ENCODE measurements around the gene CREBL2. TPM values are rescaled to one million over a fixed set of nuclear protein-coding genes. Genes with fewer than 3 reads are reported as not detected.
"Not testable (repeated sequence)": the region's sequence is repeated elsewhere in the genome, so short reads cannot be mapped to it uniquely, and the experiment has no call there.

Gene CREBL2, protein sequence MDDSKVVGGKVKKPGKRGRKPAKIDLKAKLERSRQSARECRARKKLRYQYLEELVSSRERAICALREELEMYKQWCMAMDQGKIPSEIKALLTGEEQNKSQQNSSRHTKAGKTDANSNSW
- total RNA-seq (2014; rRNA removed; shearing (Covaris generic); ENCODE audit: low replicate concordance) = 9.6 and 16.0 TPM in 2 replicates

DNA sequence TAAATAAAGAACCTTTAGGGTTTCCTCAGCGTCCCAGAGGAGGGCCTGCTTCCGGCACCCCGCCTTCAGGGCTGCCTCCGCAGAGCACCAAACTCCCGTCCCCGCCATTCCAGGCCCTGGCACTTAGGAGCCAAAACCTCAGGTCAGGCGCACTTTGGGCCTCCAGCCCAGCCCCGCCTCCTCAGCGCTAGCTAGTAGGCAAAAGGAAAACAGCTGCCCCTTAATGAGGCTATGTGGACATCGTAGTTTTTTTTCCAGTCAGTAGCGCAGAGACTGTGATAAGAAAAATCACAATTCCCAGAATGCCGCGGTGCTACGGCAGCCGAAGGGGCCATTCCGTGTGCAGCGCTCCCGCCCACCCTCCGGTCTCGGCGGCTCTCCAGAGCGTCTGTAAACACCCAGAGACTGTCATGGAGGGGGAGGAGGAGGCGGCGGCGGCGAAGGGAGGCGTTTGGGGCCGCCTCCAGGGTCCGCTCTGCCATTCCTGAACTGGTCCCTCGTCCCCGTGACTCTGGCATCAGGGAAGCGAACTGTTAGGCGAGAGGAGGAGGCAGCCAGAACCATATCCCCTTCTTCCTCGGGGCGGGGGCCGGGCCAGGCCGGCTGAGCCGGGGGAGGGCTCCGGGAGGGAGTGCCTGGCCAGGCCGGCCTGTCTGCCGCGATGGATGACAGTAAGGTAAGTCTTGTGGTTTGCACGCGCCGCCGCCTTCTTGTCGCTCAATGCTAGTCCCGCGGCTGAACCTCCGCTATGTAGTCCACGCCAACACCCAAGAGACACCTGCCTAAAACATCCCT lies at the start of gene CREBL2:
Gene CREBL2, plus strand, starts transcription at position 365 of the 795 bp plus-strand sequence. Its CDS starts 297 bp downstream, at position 662.
- peak; percentile 99 for DNase-seq (ENCODE audit: low read depth)
- in situ Hi-C loops (cut with HindIII; ENCODE audit: low pct_unique_long_range_greater_than_20kb, low sequenced_read_pairs) = no loop called here

DNA sequence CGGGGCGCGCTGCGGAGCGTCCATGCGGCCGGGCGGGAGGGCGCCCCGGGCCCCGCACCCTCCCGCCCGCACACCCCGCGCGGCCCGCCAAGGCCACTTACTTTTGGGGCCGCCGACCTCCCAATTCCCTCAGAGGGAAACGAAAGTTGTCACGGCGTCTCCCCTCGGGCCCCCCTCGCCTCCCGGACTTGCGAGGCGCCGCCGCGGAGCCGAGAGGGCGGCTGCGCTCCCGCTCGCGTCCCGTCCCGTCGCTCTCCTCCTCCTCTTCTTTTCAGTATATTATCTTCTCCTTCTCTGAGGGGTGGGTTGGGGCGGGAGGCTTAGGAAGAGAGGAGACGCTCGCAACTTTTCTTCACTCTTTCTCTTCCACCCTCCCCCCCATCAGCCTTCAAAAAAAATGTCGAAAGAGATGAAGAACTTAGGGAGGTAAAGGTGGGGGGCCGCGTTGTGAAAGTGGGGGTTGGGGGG lies 49.6 kb upstream of the CREBL2 start:
- DNase-seq (ENCODE audit: low read depth) = peak; percentile 37
- in situ Hi-C loops (cut with HindIII; ENCODE audit: low pct_unique_long_range_greater_than_20kb, low sequenced_read_pairs) = no loop called here

- in situ Hi-C loops (cut with HindIII; ENCODE audit: low pct_unique_long_range_greater_than_20kb, low sequenced_read_pairs) = no loop called here
- DNase-seq (ENCODE audit: low read depth) = peak; percentile 96
These were observed 49.0 kb upstream of the CREBL2 start, which contains the start of gene DUSP16 for GRCh38 chr12:12562585-12563261. DUSP16 (minus strand) TSS chr12:12562863; CDS start chr12:12521098, 41,765 bp downstream.

GRCh38 chr12:12563290-12563928 lies 48.3 kb upstream of the CREBL2 start:
- DNase-seq (ENCODE audit: low read depth) = peak; percentile 32
- in situ Hi-C loops (cut with HindIII; ENCODE audit: low pct_unique_long_range_greater_than_20kb, low sequenced_read_pairs) = no loop called here

DNA sequence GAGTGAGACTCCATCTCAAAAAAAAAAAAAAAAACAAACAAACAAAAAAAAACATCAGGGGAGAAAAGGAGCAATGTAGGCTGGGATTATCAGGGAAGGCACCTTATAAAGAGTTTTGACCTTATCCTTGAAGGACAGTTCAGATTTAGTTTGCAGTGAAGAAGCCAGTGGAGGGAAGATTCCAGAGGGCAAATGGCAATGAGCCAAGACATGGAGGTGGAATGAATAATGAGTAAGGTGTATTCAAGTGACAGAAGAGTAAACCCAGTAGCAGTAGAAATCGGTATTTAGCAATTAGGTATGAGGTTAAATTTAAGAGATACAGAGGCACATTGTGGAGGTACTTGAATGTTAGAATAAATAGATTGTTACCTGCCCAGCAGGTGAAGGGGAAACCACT lies 46.8 kb upstream of the CREBL2 start:
- in situ Hi-C loops (cut with HindIII; ENCODE audit: low pct_unique_long_range_greater_than_20kb, low sequenced_read_pairs) = no loop called here
- no peak for DNase-seq (ENCODE audit: low read depth)

GRCh38 chr12:12565971-12566370 lies 45.7 kb upstream of the CREBL2 start:
- DNase-seq (ENCODE audit: low read depth); in situ Hi-C loops (cut with HindIII; ENCODE audit: low pct_unique_long_range_greater_than_20kb, low sequenced_read_pairs): not testable (repeated sequence)

DNA sequence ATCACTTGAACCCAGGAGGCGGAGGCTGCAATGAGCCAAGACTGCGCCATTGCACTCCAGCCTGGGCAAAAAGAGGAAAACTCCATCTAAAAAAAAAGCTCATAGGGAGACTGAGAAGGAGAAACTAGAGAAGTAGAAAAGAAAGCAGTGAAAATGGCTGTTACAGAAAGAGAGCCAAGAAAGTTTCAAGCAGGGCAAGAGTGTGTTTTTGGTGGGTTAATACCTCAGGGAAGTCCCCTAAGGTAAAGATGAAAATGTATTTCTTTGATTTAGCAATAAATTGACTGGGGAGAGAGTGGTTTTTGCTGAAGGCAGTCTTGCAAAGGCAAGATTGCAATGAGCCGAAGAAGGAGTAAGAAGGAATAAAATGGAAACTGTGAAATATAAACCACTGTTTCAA lies 39.0 kb upstream of the CREBL2 start:
- no peak for DNase-seq (ENCODE audit: low read depth)
- in situ Hi-C loops (cut with HindIII; ENCODE audit: low pct_unique_long_range_greater_than_20kb, low sequenced_read_pairs) = no loop called here

GRCh38 chr12:12577786-12578185 lies 33.9 kb upstream of the CREBL2 start:
- in situ Hi-C loops (cut with HindIII; ENCODE audit: low pct_unique_long_range_greater_than_20kb, low sequenced_read_pairs) = no loop called here
- no peak for DNase-seq (ENCODE audit: low read depth)

GRCh38 chr12:12580716-12581115 lies 31.0 kb upstream of the CREBL2 start:
- DNase-seq (ENCODE audit: low read depth); in situ Hi-C loops (cut with HindIII; ENCODE audit: low pct_unique_long_range_greater_than_20kb, low sequenced_read_pairs): not testable (repeated sequence)

DNA sequence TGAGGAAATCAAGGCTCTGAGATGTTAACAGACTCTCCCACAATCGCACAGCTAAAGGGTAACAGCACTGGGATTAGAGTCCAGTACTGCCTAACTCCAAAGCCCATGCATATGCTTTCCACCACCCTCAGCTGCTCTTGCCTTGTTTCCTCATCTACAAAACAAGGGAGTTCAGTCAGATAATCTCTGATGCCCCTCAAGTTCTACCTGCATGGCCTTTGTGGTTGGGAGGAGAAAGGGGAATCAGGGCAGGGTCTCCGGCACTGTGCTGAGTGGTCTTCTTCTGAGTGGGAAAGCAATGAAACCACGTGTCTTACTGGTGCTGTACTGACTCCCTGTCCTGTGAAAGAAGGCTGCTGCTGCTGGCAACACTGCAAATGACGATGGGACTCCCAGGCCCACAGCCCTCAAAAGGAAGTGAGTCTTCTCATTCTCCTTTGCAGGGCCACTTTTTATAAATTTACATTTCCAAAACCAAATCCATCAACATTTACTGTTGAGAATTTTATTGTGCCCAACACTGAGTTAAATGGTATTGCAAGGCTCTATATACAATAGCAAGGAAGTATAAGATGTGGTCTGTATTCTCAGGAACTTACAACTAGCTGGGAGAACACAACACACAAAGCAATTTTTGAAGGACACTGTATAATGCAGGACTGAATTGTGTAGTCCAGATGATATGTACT lies 29.3 kb upstream of the CREBL2 start:
- in situ Hi-C loops (cut with HindIII; ENCODE audit: low pct_unique_long_range_greater_than_20kb, low sequenced_read_pairs) = no loop called here
- no peak for DNase-seq (ENCODE audit: low read depth)

DNA sequence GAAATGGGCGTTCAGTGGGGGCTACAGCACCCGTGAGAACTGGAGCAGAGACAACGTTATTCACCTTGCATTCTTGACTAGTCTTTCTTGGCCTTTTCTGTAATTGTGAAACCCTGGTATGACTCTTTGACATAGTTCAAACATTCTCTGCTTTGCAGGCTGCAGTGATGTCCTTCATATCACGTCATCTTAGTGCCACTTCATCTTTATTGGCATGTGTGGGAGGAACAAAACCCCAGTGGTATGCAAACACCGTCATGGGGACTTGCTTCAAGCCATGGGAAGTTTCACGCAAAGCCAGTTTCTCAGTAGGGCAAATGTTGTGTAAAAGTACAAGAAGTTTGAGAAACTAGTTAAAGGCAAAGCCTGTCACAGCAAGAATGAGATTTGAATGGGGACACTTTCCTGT lies 28.8 kb upstream of the CREBL2 start:
- DNase-seq (ENCODE audit: low read depth) = no peak
- in situ Hi-C loops (cut with HindIII; ENCODE audit: low pct_unique_long_range_greater_than_20kb, low sequenced_read_pairs) = no loop called here

GRCh38 chr12:12583510-12584178 lies 28.0 kb upstream of the CREBL2 start:
- DNase-seq (ENCODE audit: low read depth) = no peak
- in situ Hi-C loops (cut with HindIII; ENCODE audit: low pct_unique_long_range_greater_than_20kb, low sequenced_read_pairs) = no loop called here

DNA sequence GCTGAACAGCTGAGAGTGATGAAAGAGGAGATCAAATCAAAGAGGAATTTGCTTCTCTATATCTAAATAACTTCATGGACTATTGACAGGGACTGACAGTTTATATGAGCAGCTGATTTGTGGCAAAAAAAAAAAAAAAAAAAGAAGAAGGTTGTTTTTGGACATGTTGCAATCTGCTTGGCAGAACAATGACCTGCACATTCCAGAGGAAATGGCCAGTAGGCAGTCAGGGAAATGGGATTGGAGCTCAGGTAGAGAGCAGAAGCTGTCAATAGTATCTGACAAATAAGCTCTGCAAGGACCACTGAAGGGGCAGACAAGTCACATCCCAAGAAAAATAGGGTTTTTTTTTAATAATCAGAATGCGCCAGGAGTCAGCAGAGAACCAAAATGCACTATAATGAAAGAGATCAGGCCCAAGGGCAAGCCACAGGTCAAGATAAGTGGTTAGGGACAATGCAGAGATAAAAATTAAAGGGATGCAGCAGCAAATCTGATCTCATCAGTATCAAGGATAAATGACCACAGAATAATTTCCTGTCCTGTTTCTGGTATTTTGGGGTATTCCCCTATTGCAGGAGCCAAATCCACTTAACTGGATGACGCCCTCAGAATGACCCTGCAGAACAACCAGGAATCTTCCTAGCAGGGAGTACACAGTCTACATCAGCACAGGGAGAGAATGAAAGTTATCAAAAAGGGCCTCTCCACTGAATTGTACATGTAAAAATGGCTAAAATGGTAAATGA lies 26.4 kb upstream of the CREBL2 start:
- no peak for DNase-seq (ENCODE audit: low read depth)
- in situ Hi-C loops (cut with HindIII; ENCODE audit: low pct_unique_long_range_greater_than_20kb, low sequenced_read_pairs) = no loop called here

DNA sequence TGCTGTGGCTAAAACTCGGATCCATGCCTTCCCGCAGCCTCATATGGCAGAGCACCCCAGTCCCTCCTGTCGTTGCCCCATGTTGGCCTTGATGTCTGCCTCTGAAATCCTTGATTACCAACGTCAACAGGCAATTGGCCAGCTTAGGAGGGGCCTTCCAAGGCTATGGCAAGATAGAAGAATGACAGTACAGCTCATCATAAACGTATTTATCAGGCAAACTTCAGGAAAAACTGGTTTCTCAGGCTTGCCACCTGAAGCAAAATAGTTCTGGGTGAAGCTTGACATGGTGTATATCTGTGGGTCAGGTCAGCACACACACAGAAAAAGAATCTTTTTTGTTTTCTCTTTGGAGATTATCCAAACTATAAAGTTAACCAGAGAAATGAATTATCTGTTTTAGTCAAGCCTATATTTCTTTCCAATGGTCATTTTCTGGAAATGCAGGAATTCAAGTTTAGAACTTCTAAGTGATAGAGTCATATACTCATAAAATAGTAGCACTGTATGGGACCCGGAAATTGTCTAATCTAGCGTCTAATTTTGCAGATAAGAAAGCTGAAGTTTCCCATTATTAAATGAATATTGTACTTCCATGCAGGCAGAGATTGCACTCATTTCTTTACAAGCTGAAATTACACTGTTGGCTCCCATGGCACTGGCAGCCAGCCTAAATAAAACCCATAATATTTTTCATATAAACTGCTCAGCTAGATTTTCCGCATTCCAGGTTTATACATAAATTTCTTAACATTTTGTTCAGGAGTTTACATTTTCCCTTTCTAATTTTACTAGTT lies 24.6 kb upstream of the CREBL2 start:
- in situ Hi-C loops (cut with HindIII; ENCODE audit: low pct_unique_long_range_greater_than_20kb, low sequenced_read_pairs) = no loop called here
- DNase-seq (ENCODE audit: low read depth) = no peak

DNA sequence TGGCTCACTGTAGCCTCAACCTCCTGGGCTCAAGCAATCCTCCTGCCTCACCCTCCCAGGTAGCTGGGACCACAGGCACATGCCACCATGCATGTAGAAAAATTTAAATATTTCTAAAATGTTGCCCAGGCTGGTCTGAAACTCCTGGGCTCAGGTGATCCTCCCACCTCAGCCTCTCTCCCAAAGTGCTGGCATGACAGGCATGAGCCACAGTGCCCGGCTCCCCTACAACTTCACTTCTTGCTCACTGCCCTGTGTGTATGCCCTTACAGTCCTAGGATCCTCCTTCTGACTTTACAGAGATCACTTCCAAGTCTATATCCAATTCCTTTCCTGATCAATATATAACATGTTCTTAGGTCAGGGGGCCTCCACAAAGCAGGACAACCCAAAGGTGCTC lies 23.8 kb upstream of the CREBL2 start:
- in situ Hi-C loops (cut with HindIII; ENCODE audit: low pct_unique_long_range_greater_than_20kb, low sequenced_read_pairs) = no loop called here
- no peak for DNase-seq (ENCODE audit: low read depth)

- DNase-seq (ENCODE audit: low read depth); in situ Hi-C loops (cut with HindIII; ENCODE audit: low pct_unique_long_range_greater_than_20kb, low sequenced_read_pairs): not testable (repeated sequence)
These were observed 23.2 kb upstream of the CREBL2 start for GRCh38 chr12:12588436-12588835.

All from Caki2 (cell line).